Keratinocyte (primary cell): ENCODE results near the gene KCNF1. TPM values are rescaled to one million over a fixed set of nuclear protein-coding genes. Genes with fewer than 3 reads are reported as not detected.

ENCODE experiments used
- DNase-seq: peaks from one replicate; pipeline ENCODE4 v3.0.0-alpha.2; 2011; ENCODE audit warnings: low read depth, missing footprints, low spot score
- FAIRE-seq: peaks from 2 replicates; lab custom pipeline; 2011; peaks lifted over from hg19 to GRCh38; lab: Jason Lieb, UNC
- H2AFZ ChIP-seq: 2 replicates; pipeline ENCODE4 v1.6.0; 2012; ENCODE audit warnings: low read length, control low read depth, inconsistent platforms; ENCODE audit not compliant: control insufficient read depth
- H3K27ac ChIP-seq: 2 replicates; pipeline ENCODE4 v1.5.1; 2011; ENCODE audit warnings: low read length; ENCODE audit not compliant: control insufficient read depth, insufficient read depth
- H3K27me3 ChIP-seq: 3 replicates; pipeline ENCODE4 v1.6.0; 2011; ENCODE audit warnings: low read length; ENCODE audit not compliant: control insufficient read depth, insufficient read depth; ENCODE audit errors: extremely low read depth
- H3K36me3 ChIP-seq, 2 experiments: 2 replicates in 1 of 2; 3 replicates in 1 of 2; pipeline ENCODE4 v1.5.1; 2011; ENCODE audit warnings: low read length in 2 of 2, mild to moderate bottlenecking in 1 of 2; ENCODE audit not compliant: control insufficient read depth in 2 of 2, insufficient read depth in 2 of 2; ENCODE audit errors: extremely low read depth in 1 of 2
- H3K4me1 ChIP-seq: 3 replicates; pipeline ENCODE4 v1.5.1; 2011; ENCODE audit warnings: low read length; ENCODE audit not compliant: control insufficient read depth, insufficient read depth; ENCODE audit errors: extremely low read depth
- H3K4me2 ChIP-seq: 3 replicates; pipeline ENCODE4 v1.6.0; 2011; ENCODE audit warnings: low read depth, low read length; ENCODE audit not compliant: control insufficient read depth, insufficient read depth; ENCODE audit errors: extremely low read depth
- H3K4me3 ChIP-seq, 3 experiments: fragments of 200-600 bp in 1 of 3; sonication (generic) in 1 of 3; 2 replicates in 2 of 3; 3 replicates in 1 of 3; pipeline ENCODE4 v1.5.1; 2011 to 2016; ENCODE audit warnings: low read length in 3 of 3, mild to moderate bottlenecking in 3 of 3, control low read depth in 2 of 3, inconsistent platforms in 1 of 3, low read depth in 1 of 3, mixed read lengths in 1 of 3, mixed run types in 1 of 3, moderate library complexity in 1 of 3; ENCODE audit not compliant: control insufficient read depth in 2 of 3, insufficient read depth in 2 of 3; ENCODE audit errors: extremely low read depth in 1 of 3
- H3K79me2 ChIP-seq: 2 replicates; pipeline ENCODE4 v1.6.0; 2012; ENCODE audit warnings: low read length; ENCODE audit not compliant: control insufficient read depth, insufficient read depth
- H3K9ac ChIP-seq: 3 replicates; pipeline ENCODE4 v1.6.0; 2011; ENCODE audit warnings: low read length; ENCODE audit not compliant: control insufficient read depth, insufficient read depth; ENCODE audit errors: extremely low read depth
- H3K9me1 ChIP-seq: 3 replicates; pipeline ENCODE4 v1.6.0; 2011; ENCODE audit warnings: low read length; ENCODE audit not compliant: control insufficient read depth, insufficient read depth; ENCODE audit errors: extremely low read depth
- H3K9me3 ChIP-seq: 2 replicates; pipeline ENCODE4 v1.5.1; 2012; ENCODE audit warnings: low read depth, low read length; ENCODE audit not compliant: control insufficient read depth
- H4K20me1 ChIP-seq: 3 replicates; pipeline ENCODE4 v1.6.0; 2011; ENCODE audit warnings: low read length; ENCODE audit not compliant: control insufficient read depth, insufficient read depth; ENCODE audit errors: extremely low read depth
- CTCF ChIP-seq, 3 experiments: IDR thresholded peaks in 1 of 3; conservative IDR thresholded peaks in 1 of 3; optimal IDR thresholded peaks in 1 of 3; 2 replicates in 2 of 3; 3 replicates in 1 of 3; pipeline versions ENCODE3 to v1.5.1; 2011; ENCODE audit warnings: low read length in 3 of 3, mild to moderate bottlenecking in 3 of 3, moderate library complexity in 2 of 3, control low read depth in 1 of 3, inconsistent platforms in 1 of 3; ENCODE audit not compliant: insufficient read depth in 2 of 3; ENCODE audit errors: extremely low read depth in 1 of 3
- EZH2 ChIP-seq: IDR thresholded peaks from one replicate; pipeline ENCODE4 v1.6.1; 2012; ENCODE audit warnings: inconsistent platforms, mild to moderate bottlenecking, low read length, moderate library complexity
- dilution Hi-C: fragments of 300-500 bp; cut with MboI; formaldehyde crosslinking; loops from one replicate; pipeline ENCODE4 v1.7.0; 2020; ENCODE audit warnings: low sequenced_read_pairs; ENCODE audit not compliant: extremely low pct_ligation_motif_present
- polyA plus RNA-seq, 5 experiments: library from polyadenylated mRNA; depleted of rRNA in 3 of 5; stranded (reverse) in 3 of 5; stranded (forward) in 1 of 5; unstranded in 1 of 5; fragments of >200 nt; gene quantifications; 1 replicate in 1 of 5; 2 replicates in 3 of 5; 3 replicates in 1 of 5; pipeline versions ENCODE4 v1.2.1 to v1.2.3, GENCODE V29; 2011 to 2012; ENCODE audit warnings: missing spikeins in 2 of 5, low read depth in 1 of 5, low replicate concordance in 1 of 5

Gene KCNF1
- polyA plus RNA-seq, 1 donor (not counting 4 experiments of a cell fraction or from before 2014, with no cell fraction given) = 0.05 TPM

GRCh38 chr2:10947446-10948187 is 35.9 kb downstream of the KCNF1 start:
- TF ChIP-seq CTCF (optimal IDR thresholded peaks at IDR 0.05 in 1 of 3, IDR thresholded peaks at IDR 0.05 in 1 of 3, conservative IDR thresholded peaks at IDR 0.05 in 1 of 3; ENCODE audit: extremely low read depth in 1 of 3, insufficient read depth in 2 of 3, low read length in 3 of 3) (no peak), EZH2 (no peak)
- Histone ChIP-seq H3K4me3 (no peak overlapping the region), H2AFZ (no peak overlapping the region), H3K27me3 (peaks cover 5% of the 10 kb centered on the region), H3K9ac (no peak overlapping the region), H3K27ac (no peak overlapping the region), H4K20me1 (no peaks in the 10 kb centered on the region), H3K36me3 (no peaks in the 10 kb centered on the region), H3K9me1 (no peaks in the 10 kb centered on the region), H3K4me1 (peaks cover 6% of the 10 kb centered on the region), H3K9me3 (no peaks in the 10 kb centered on the region), H3K4me2 (no peak overlapping the region), H3K79me2 (no peaks in the 10 kb centered on the region)
- dilution Hi-C loops = no loop called here
- no peak for FAIRE-seq
- no peak for DNase-seq

- no peak overlapping the region for H2AFZ ChIP-seq
- H4K20me1 ChIP-seq = no peaks in the 10 kb centered on the region
- TF ChIP-seq CTCF (optimal IDR thresholded peaks at IDR 0.05 in 1 of 3, IDR thresholded peaks at IDR 0.05 in 1 of 3, conservative IDR thresholded peaks at IDR 0.05 in 1 of 3; ENCODE audit: extremely low read depth in 1 of 3, insufficient read depth in 2 of 3, low read length in 3 of 3) (no peak), EZH2 (no peak)
- no peak for DNase-seq
- no peaks in the 10 kb centered on the region for H3K9me1 ChIP-seq
- no peaks in the 10 kb centered on the region for H3K36me3 ChIP-seq
- dilution Hi-C loops = no loop called here
- H3K4me1 ChIP-seq = peaks cover 6% of the 10 kb centered on the region
- H3K27me3 ChIP-seq = peaks cover 5% of the 10 kb centered on the region
- H3K4me3 ChIP-seq = no peak overlapping the region
- H3K27ac ChIP-seq = no peak overlapping the region
- no peak overlapping the region for H3K9ac ChIP-seq
- H3K4me2 ChIP-seq = no peak overlapping the region
- no peak for FAIRE-seq
- no peaks in the 10 kb centered on the region for H3K9me3 ChIP-seq
- no peaks in the 10 kb centered on the region for H3K79me2 ChIP-seq
Measured at GRCh38 chr2:10948188-10948564, 36.4 kb downstream of the KCNF1 start.
